Right lobe of liver (tissue), 6 donors: ENCODE measurements around the gene ZNF771. TPM values are rescaled to one million over a fixed set of nuclear protein-coding genes. Genes with fewer than 3 reads are reported as not detected.

Source experiments
- ATAC-seq, 4 donors: fragments of 200-7000 bp; cut with Tn5 transposase; one replicate each; pipeline ENCODE4 v1.9.1; 2020; ENCODE audit warnings: mild to moderate bottlenecking in 4 of 4, moderate library complexity in 4 of 4
- DNase-seq, 3 donors: peaks; one replicate each; pipeline ENCODE4 v3.0.0-alpha.2; 2020
- H3K27ac ChIP-seq, 3 donors: fragments of 200-600 bp; one replicate each; pipeline ENCODE4 v1.8.0; 2022
- H3K27me3 ChIP-seq, 2 donors: fragments of 200-600 bp; one replicate each; pipeline ENCODE4 v1.8.0; 2022
- H3K36me3 ChIP-seq, 4 donors: fragments of 200-600 bp; sonication (generic) in 1 of 4; one replicate each; pipeline versions ENCODE4 v1.5.1 to v1.8.0; 2017 to 2022; ENCODE audit warnings: control low read depth in 1 of 4
- H3K4me1 ChIP-seq, 4 donors: fragments of 200-600 bp; sonication (generic) in 1 of 4; one replicate each; pipeline versions ENCODE4 v1.5.1 to v1.8.0; 2017 to 2022; ENCODE audit warnings: control low read depth in 1 of 4
- H3K4me3 ChIP-seq, 3 donors: fragments of 200-600 bp; one replicate each; pipeline ENCODE4 v1.8.0; 2022
- H3K9me3 ChIP-seq, 4 donors: fragments of 200-600 bp; sonication (generic) in 1 of 4; one replicate each; pipeline versions ENCODE4 v1.5.1 to v1.8.0; 2017 to 2022; ENCODE audit warnings: control low read depth in 1 of 4
- CTCF ChIP-seq, 4 donors: fragments of 200-600 bp in 3 of 4; fragments of 450-650 bp in 1 of 4; IDR thresholded peaks; one replicate each; pipeline versions ENCODE4 v1.5.1 to v1.8.0; 2016 to 2022; ENCODE audit warnings: antibody characterized with exemption in 4 of 4, mild to moderate bottlenecking in 2 of 4
- POLR2A ChIP-seq: fragments of 450-650 bp; IDR thresholded peaks from one replicate; pipeline ENCODE4 v1.6.1; 2017; ENCODE audit warnings: antibody characterized with exemption, mild to moderate bottlenecking
- WGBS: methylation state at CpG from one replicate; pipeline ENCODE4 v1.1.6; 2018; ENCODE audit warnings: low coverage, low lambda C conversion rate; ENCODE audit not compliant: insufficient coverage; ENCODE audit errors: missing lambda C conversion rate; 5-methylcytosine and 5-hydroxymethylcytosine counted together
- intact Hi-C, 2 donors: fragments of 100-400 bp; cut with DNase I; formaldehyde crosslinking; loops; one replicate each; pipeline versions ENCODE4 v1.11.2 to v1.14.1; 2022
- total RNA-seq, 6 experiments: library from RNA; depleted of rRNA in 2 of 6; stranded (reverse); fragments of >200 nt in 2 of 6; fragmentation: NEBNext Ultra II Directional in 3 of 6; extraction: Animal tissue kit (Norgen Biotek cat#: 25700) in 3 of 6; gene quantifications; one replicate each; pipeline versions ENCODE4 v1.1.0 to v1.2.4, GENCODE V29; 2016 to 2023
- donor health status: DM: no; HTN: yes; CAD: no.
- donor health status: DM: no; HTN: no; CAD: no.
- donor health status: DM: no; HTN: no; CAD: no.
- donor health status: DM: no; HTN: yes; CAD: no.
- donor health status: DM: no; HTN: yes; CAD: no.

The ZNF771 gene
- total RNA-seq, 6 experiments from 2014 or later, result 3.9 to 11.3 (median 9.6) TPM

DNA sequence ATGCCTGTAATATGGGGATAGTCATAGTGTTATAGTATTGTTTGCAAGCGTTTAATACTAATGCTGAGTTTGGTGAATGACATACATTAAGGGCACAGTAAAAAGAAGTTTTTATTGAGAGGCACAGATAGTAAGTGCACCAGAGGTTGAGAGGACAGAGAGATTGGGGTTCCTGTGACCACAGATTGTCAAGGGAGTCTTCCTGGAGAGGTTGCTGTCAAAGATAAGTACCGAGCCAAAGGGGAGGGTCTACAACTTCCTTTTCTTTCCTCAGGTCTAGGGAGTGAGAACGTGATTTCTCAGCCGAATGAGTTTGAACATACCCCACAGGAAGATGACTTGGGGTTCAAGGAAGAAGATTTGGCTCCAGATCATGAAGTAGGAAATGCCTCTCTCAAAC lies 10.3 kb upstream of the ZNF771 start:
- H3K36me3 ChIP-seq, result peaks cover 0 to 4% (median 0%) of the 10 kb centered on the region in 4 donors
- ATAC-seq (no peak), DNase-seq (no peak)
- H3K4me1 ChIP-seq, result peaks cover 0 to 33% (median 6%) of the 10 kb centered on the region in 4 donors
- intact Hi-C loops, result no loop called here
- TF ChIP-seq CTCF (IDR thresholded peaks at IDR 0.05) (no peak), POLR2A (no peak)
- 83% methylated on average over 2 of the region's 4 CpGs for WGBS
- H3K9me3 ChIP-seq, result no peaks in the 10 kb centered on the region
- H3K27ac ChIP-seq, result no peak overlapping the region
- no peaks in the 10 kb centered on the region for H3K27me3 ChIP-seq
- no peak overlapping the region for H3K4me3 ChIP-seq

GRCh38 chr16:30397776-30398660 lies 9.4 kb upstream of the ZNF771 start:
- Histone ChIP-seq H3K4me3 (no peak overlapping the region), H3K4me1 (peaks cover 0 to 37% (median 8%) of the 10 kb centered on the region in 4 donors), H3K9me3 (no peaks in the 10 kb centered on the region), H3K36me3 (peaks cover 0 to 4% (median 0%) of the 10 kb centered on the region in 4 donors), H3K27ac (no peak overlapping the region), H3K27me3 (no peaks in the 10 kb centered on the region)
- no peak for ATAC-seq
- intact Hi-C loops, result no loop called here
- TF ChIP-seq CTCF (IDR thresholded peaks at IDR 0.05), result no peak
- no peak for TF ChIP-seq POLR2A
- 88% methylated on average over 3 of the region's 42 CpGs for WGBS
- no peak for DNase-seq

DNA sequence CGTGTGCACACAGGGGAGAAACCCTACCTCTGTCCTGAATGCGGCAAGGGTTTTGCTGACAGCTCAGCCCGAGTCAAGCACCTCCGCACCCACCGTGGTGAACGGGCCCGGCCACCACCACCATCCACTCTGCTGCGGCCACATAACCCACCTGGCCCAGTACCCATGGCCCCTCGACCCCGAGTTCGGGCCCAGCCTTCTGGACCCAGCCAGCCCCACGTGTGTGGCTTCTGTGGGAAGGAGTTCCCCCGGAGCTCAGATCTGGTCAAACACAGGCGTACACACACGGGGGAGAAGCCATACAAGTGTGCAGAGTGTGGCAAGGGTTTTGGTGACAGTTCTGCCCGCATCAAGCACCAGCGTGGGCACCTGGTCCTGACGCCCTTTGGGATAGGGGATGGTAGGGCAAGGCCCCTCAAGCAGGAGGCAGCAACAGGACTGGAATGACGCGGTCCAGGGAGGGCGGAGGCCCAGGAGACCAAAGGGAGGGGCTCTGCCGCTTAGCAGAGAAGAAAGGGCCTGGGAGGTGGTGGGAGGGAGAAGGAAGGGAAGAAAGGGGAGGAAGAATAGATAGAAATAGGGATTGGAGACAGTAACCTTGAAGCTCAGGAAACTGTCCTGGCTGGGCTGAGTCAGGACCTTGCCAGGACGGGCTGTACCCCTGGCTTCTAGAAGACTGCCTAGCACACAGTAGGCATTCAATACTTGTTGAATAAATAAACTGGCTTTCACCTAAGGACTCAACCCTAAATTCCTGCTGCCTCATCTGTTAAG lies 8.6 kb upstream of the ZNF771 start:
- Histone ChIP-seq H3K27ac (no peak overlapping the region), H3K9me3 (no peaks in the 10 kb centered on the region), H3K36me3 (peaks cover 0 to 4% (median 0%) of the 10 kb centered on the region in 4 donors), H3K27me3 (no peaks in the 10 kb centered on the region), H3K4me1 (peaks cover 0 to 37% (median 8%) of the 10 kb centered on the region in 4 donors), H3K4me3 (no peak overlapping the region)
- TF ChIP-seq POLR2A (no peak), CTCF (IDR thresholded peaks at IDR 0.05) (no peak)
- WGBS, result 85% methylated on average over 6 of the region's 23 CpGs
- ATAC-seq (no peak), DNase-seq (no peak)
- intact Hi-C loops, result no loop called here

- Histone ChIP-seq H3K4me1 (peaks cover 0 to 37% (median 8%) of the 10 kb centered on the region in 4 donors), H3K9me3 (no peaks in the 10 kb centered on the region), H3K27ac (peak overlapping the region; percentile 52 to 63 (median 62)), H3K27me3 (no peaks in the 10 kb centered on the region), H3K4me3 (peak overlapping the region; percentile 65 to 76 (median 69)), H3K36me3 (peaks cover 0 to 4% (median 0%) of the 10 kb centered on the region in 4 donors)
- WGBS, result 54% methylated on average over 4 of the region's 12 CpGs
- intact Hi-C loops, result no loop called here
- ATAC-seq (no peak), DNase-seq (no peak)
- TF ChIP-seq POLR2A (no peak), CTCF (IDR thresholded peaks at IDR 0.05) (no peak)
These were observed 7.8 kb upstream of the ZNF771 start for GRCh38 chr16:30399435-30400186.
